GM12878 (cell line): ENCODE results near the gene TIMP2.

Source experiments
- EP300 ChIP-seq, 2 experiments: fragments of 150-350 bp in 1 of 2; IDR thresholded peaks; 2 replicates each; pipeline ENCODE4 v1.6.1; 2011 to 2012; ENCODE audit warnings: low read depth in 2 of 2, low read length in 2 of 2, borderline replicate concordance in 1 of 2, improper control_type of control experiment in 1 of 2, inconsistent platforms in 1 of 2; ENCODE audit not compliant: control insufficient read depth in 1 of 2
- ESRRA ChIP-seq: IDR thresholded peaks from 2 replicates; pipeline ENCODE4 v1.6.1; 2012; ENCODE audit warnings: mild to moderate bottlenecking, low read length, improper control_type of control experiment
- NFIC ChIP-seq: IDR thresholded peaks from 2 replicates; pipeline ENCODE4 v1.6.1; 2012; ENCODE audit warnings: low read depth, mild to moderate bottlenecking, inconsistent platforms, low read length, moderate library complexity
- TCF7 ChIP-seq: IDR thresholded peaks from 2 replicates; pipeline ENCODE4 v1.6.1; 2014; ENCODE audit warnings: antibody characterized with exemption, borderline replicate concordance
- TF ChIP-seq, protein P1 (sequence below): fragments of 450-650 bp; IDR thresholded peaks from 2 replicates; pipeline ENCODE4 v1.6.1; 2017; ENCODE audit warnings: antibody characterized with exemption, mild to moderate bottlenecking, moderate library complexity
- TF ChIP-seq, protein P2 (sequence below): IDR thresholded peaks from 2 replicates; pipeline ENCODE4 v1.6.1; 2012; ENCODE audit warnings: mild to moderate bottlenecking, low read depth, low read length

DNA sequence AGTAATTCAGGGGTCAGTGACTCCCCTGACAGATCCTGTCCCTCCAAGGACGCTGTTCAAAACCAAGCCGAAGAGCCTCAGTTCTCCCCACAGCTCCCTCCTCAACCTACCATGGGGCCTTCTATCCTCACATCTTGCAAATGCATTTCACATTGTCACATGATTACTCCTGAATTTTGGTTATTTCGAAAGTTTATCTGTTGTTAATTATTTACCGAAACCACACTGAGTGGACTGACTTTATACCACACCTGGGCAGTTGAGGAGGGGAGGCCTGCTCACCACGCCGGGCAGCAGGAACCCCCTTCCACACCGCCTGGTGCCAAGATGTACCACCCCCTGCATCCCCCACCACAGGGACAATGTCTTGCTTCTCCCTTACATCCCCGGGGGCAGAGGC, 4.7 kb downstream of the TIMP2 start:
- TF ChIP-seq NFIC: no peak
- no peak for TF ChIP-seq ESRRA
- TF ChIP-seq, protein P1, sequence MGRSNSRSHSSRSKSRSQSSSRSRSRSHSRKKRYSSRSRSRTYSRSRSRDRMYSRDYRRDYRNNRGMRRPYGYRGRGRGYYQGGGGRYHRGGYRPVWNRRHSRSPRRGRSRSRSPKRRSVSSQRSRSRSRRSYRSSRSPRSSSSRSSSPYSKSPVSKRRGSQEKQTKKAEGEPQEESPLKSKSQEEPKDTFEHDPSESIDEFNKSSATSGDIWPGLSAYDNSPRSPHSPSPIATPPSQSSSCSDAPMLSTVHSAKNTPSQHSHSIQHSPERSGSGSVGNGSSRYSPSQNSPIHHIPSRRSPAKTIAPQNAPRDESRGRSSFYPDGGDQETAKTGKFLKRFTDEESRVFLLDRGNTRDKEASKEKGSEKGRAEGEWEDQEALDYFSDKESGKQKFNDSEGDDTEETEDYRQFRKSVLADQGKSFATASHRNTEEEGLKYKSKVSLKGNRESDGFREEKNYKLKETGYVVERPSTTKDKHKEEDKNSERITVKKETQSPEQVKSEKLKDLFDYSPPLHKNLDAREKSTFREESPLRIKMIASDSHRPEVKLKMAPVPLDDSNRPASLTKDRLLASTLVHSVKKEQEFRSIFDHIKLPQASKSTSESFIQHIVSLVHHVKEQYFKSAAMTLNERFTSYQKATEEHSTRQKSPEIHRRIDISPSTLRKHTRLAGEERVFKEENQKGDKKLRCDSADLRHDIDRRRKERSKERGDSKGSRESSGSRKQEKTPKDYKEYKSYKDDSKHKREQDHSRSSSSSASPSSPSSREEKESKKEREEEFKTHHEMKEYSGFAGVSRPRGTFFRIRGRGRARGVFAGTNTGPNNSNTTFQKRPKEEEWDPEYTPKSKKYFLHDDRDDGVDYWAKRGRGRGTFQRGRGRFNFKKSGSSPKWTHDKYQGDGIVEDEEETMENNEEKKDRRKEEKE: no peak
- TF ChIP-seq TCF7: no peak
- no peak for TF ChIP-seq EP300 (IDR thresholded peaks at IDR 0.05; ENCODE audit: borderline replicate concordance in 1 of 2, control insufficient read depth in 1 of 2, low read depth in 2 of 2, low read length in 2 of 2)
- TF ChIP-seq, protein P2, sequence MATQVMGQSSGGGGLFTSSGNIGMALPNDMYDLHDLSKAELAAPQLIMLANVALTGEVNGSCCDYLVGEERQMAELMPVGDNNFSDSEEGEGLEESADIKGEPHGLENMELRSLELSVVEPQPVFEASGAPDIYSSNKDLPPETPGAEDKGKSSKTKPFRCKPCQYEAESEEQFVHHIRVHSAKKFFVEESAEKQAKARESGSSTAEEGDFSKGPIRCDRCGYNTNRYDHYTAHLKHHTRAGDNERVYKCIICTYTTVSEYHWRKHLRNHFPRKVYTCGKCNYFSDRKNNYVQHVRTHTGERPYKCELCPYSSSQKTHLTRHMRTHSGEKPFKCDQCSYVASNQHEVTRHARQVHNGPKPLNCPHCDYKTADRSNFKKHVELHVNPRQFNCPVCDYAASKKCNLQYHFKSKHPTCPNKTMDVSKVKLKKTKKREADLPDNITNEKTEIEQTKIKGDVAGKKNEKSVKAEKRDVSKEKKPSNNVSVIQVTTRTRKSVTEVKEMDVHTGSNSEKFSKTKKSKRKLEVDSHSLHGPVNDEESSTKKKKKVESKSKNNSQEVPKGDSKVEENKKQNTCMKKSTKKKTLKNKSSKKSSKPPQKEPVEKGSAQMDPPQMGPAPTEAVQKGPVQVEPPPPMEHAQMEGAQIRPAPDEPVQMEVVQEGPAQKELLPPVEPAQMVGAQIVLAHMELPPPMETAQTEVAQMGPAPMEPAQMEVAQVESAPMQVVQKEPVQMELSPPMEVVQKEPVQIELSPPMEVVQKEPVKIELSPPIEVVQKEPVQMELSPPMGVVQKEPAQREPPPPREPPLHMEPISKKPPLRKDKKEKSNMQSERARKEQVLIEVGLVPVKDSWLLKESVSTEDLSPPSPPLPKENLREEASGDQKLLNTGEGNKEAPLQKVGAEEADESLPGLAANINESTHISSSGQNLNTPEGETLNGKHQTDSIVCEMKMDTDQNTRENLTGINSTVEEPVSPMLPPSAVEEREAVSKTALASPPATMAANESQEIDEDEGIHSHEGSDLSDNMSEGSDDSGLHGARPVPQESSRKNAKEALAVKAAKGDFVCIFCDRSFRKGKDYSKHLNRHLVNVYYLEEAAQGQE: no peak
